B cell (primary cell): ENCODE measurements around the gene ENC1.

Source experiments
- EZH2 ChIP-seq: IDR thresholded peaks from 2 replicates; pipeline ENCODE4 v1.6.1; 2012; ENCODE audit warnings: borderline replicate concordance, low read depth, mild to moderate bottlenecking, moderate library complexity, low read length; ENCODE audit not compliant: insufficient read depth, poor library complexity, severe bottlenecking
- TF ChIP-seq, protein P1 (sequence below): fragments of 200-600 bp; IDR thresholded peaks from one replicate; pipeline ENCODE4 v1.8.0; 2022; ENCODE audit warnings: antibody characterized with exemption, mild to moderate bottlenecking

DNA sequence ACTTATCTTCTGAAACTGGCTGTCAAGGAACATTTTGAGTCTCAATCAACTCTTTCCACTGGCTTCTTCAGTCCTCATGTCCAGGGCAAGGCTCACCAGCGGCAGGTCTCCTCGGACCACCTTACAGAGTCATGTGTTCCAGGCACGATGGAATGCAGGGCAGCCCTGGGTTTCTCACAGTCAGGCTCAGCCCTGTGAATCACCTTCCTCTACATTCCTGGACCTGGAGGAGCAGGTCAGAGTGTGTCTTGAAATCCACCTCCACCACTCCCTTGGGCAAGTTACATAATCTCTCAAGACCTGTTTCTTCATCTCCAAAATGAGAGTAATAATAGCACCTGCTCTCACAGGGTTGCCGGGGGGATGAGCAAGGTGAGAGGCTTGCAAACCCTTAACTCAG, 16.0 kb downstream of the ENC1 start:
- TF ChIP-seq, protein P1, sequence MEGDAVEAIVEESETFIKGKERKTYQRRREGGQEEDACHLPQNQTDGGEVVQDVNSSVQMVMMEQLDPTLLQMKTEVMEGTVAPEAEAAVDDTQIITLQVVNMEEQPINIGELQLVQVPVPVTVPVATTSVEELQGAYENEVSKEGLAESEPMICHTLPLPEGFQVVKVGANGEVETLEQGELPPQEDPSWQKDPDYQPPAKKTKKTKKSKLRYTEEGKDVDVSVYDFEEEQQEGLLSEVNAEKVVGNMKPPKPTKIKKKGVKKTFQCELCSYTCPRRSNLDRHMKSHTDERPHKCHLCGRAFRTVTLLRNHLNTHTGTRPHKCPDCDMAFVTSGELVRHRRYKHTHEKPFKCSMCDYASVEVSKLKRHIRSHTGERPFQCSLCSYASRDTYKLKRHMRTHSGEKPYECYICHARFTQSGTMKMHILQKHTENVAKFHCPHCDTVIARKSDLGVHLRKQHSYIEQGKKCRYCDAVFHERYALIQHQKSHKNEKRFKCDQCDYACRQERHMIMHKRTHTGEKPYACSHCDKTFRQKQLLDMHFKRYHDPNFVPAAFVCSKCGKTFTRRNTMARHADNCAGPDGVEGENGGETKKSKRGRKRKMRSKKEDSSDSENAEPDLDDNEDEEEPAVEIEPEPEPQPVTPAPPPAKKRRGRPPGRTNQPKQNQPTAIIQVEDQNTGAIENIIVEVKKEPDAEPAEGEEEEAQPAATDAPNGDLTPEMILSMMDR = no peak
- no peak for TF ChIP-seq EZH2
